HG02970 (cell line): ENCODE results near the gene IGHMBP2.

ENCODE experiments used
- ATAC-seq: cut with Tn5 transposase; IDR thresholded peaks from one replicate; pipeline ENCODE4 v1.9.1; 2021; ENCODE audit warnings: mild to moderate bottlenecking, moderate library complexity, moderate number of reproducible peaks; ENCODE audit not compliant: unreplicated experiment, low FRiP score

Gene IGHMBP2

DNA sequence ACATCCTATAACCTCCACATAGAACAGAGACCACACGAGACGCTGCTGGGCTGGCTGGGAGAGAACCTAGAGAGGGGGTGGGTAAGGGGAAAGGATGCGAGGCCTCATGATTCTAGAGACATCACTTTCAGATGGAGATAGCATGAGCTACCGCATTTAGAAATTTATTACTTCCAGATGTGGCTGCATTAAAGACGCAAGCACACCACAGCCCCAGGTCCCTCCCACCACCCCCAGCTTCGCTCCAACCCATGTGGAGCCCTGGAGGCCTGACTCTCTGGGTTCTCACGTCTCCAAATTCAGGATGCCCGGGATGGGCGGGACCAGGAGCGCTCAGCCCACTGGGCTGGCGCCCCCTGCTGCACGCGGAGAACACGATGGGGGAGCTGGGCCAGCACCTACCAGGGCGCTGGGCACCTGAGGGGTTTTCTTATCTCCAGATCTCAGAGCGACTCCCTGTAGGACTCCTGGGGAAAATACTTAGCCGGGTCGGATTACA lies 13.7 kb upstream of the IGHMBP2 start:
- no peak for ATAC-seq

DNA sequence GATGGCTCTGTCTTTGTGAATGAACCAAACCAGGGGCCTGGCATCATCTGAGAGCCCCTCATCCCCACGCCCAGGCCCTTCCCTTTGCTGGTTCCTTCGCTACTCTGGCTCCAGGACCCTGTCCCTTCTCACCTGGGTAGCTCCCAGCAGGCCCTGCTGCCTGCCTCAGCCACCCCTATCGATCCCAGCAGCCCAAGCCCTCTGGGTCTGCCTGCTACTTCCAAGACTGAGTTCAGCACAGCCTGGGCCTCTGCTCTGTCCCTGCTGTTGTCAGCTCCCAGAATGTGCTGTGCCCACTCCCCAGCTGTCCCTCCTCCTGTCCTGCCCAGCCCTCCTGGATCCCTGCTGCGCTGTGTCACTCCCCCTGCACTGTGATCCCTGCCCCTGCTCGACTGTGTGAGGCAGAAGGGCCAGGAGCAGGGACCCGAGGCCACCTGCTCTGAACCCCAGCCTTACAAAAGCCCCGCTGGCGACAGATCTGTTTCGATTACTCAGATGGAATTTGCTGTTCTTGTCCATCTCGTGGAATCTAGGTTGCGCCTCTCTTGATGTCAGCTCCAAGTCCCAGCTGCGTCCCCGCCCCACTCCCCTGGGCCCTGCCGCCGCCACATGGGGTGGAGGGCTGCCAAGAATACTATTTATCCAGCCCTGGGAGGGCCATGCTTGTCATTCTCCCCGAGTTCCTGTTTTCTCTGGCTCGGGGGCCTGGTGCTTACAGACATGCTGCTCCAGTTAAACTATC lies 13.0 kb upstream of the IGHMBP2 start:
- ATAC-seq, result no peak

DNA sequence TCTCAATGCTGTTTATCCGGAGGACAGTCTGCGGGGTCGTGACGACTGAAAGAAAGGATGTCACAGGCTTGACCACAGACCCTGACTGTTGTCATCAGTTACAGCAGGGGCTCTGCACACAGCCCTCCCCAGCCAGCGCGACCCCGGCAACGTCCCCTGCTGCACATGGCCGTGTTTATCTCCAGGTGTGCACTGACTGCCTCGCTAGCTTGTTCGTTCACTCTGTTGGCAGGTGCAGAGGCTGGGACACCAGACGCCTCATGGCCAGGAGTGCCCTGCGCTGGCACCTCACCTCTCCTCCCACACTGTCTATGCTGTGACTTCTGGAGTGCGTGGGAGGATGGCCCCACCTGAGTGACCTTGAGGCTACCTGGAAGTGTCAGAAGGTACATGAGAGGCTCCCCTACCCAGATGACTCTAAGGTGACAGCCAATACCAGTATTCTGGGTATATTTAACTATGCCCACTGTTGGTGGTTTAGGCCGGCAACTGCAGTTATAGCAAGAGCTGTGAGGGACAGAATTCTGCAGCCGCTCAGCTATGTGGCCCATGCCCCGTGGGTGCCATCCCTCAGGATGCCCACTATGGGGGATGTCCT lies 12.2 kb upstream of the IGHMBP2 start:
- ATAC-seq, result no peak

DNA sequence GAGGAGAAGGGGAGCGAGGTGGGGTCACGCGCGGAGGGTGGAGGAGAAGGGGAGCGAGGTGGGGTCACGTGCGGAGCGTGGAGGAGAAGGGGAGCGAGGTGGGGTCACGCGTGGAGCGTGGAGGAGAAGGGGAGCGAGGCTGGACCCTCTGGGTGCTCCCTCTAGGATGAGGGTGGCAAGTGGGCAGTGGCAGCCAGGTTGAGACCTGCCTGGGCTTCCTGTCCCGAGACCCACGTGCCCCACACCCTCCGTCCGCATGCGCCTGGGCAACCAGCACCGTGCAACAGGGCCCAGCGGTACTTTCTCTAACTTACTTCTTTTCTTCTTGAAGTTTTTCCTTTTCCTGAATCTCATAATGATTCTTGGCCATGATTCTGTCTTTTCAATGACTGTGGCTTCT lies 11.1 kb upstream of the IGHMBP2 start:
- no peak for ATAC-seq

DNA sequence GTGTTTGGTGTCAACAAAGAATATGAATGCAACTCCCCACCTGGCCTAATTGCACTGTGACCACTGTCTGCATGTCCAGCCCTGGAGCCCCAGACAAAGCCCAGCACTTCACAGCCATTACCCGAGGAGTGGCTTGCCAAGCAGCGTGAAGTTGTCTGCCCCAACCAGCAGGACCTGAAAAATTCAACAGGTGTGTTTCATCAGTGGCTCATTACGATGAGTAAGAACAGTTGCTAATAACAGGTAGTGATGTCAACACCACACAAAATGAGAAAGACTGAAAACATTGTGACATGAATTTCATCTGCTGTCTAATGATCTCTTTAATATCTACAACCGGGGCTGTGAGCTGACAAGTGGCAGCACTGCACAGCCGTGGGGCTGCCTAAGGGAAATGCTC lies 10.4 kb upstream of the IGHMBP2 start:
- no peak for ATAC-seq

DNA sequence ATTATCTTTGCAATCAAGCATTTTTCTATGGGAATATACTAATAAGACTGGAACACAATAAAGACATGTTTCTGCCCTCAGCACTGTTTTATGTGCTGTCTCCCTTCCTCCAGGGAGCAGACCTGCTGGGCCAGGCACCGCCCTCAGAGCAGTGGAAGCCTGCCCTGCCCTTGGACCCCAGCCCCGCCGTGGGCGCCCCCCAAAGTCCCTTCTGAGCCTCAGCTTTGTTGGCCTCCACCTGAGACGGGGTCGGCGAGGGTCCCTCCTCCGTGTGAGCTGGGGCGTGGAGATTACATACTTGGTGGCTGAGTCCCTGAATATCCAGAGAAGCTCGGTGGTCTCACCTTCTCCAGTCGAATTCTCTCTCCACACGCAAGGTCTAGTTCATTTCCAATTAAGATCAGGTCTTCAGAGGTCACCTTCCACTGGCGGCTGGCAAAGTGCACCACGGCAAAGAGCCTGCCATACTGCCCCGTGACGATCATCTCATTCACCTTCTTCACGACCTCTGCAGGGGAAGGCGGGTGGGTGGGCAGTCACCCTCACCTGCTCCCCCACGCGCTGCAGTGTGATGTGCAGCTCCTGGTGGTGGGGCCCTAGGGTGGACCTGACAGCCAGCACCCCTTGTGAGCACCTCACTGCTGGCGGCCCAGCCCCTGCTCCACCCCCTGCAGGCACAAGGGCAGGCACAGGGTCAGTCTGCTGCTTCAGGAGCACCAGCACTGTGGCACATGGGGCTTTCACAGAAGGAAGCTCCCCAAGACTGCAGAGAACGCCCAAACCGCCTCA lies 7.3 kb upstream of the IGHMBP2 start:
- ATAC-seq, result no peak

DNA sequence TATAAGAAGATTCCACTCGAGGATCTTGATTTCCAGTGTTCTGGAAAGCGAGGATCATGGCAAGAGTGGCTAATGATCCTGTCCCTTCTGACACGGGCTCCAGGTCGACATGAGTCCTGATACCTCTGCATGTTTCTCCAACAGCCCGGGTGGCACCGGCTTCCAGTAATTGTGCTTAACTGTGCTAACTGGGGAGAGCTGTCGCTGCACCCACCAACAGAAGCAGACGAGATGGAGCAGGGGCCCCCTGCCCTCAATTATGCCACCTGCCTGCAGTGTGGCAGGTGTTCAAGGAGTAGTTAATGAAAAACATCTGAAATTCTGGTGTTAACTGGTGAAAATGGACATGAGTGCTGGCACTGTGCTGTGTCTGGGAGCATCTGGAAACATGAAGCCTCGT lies 6.2 kb upstream of the IGHMBP2 start:
- no peak for ATAC-seq

DNA sequence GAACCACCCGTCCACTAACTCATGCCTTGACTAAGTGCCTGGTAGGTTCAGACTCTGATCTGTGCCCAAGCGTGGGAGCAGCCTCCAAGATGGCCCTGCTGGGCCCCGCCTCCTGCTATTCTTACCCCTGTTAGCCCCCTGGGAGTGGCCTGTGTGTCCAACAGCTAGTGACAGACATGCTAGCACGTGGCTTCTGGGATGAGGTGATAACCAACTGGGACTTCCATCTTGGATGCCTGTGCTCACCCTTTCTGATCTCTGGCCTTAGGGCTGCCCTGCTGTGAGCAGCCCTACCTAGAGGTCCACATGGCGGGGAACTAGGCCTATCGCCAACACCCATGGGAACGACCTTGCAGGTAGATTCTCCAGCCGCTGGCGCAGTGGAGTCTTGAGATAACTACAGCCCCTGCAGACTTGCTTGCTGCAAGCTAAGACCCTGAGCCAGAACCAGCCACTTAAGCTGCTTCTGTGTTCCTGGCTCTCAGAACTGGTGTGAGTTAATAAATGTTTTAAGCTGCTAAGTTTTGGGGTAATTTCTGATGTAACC lies 2.8 kb upstream of the IGHMBP2 start:
- ATAC-seq, result no peak

DNA sequence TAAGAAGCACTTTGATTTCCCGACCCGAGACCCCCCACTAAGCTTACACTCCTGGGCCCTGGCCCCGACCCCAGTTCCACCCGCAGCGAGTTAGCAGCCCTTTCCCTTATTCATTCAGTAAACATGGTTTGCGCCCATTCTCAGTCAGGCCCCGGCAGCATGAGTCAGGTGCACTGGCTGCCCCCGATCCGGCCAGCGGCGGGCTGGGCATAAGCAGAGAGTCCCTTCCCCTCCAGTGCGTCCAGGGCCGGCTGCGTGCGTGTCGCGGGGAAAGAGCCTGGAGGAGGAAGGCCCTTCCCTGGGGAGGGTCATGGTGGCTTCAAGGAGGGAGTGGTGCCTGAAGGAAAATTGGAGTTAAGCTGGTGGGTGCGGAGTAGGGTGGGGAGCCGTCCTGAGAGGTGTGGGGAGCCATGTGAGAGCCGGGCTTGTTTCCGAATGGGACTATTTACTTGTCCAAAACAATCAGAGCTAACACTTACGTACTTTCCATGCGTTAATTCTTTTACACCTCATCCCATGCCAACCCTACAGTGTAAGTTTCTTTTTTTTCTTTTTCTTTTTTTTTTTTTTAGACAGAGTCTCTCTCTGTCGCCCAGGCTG lies 657 bp downstream of the IGHMBP2 start:
- ATAC-seq, result no peak

DNA sequence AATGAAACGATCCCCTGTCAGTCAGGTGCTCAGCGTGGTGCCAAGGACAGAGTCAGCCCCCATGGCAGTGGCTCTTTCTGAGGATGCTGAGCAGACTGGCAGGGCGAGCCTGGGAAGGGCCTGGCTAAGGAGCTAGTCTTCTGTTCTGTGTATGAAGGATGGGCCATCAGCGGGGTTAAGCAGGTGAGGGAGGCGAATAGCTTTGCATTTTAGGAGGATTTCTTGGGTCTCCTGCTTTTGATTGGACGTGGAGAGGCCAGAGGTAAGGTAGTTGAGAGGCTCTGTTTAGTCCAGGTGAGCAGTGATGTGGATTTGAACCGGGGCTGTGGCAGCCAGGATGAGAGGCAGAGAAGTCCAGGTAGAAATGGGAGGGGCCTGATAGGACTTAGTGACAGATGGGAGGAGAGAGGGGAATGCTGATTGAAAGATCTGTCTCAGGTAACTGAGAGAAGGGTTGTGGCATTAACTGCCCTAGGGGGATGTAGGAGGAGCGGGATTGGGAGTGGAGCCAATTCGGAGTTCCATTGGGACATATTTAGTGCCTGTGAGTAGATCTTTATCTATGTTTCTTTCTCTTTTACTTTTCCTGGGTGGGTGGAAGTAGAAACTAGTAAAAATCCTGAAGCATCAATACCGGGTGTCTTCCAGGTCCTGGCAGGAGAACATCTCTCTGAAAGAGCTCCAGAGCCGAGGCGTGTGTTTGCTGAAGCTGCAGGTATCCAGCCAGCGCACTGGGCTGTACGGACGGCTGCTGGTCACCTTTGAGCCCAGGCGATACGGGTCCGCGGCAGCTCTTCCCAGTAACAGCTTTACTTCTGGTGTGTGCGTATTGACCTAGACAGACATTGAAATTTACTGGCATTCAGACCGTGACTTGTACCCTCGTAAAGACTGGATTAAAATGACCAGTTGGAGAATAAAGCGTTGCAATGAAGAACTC lies 2.0 kb downstream of the IGHMBP2 start:
- ATAC-seq, result no peak

DNA sequence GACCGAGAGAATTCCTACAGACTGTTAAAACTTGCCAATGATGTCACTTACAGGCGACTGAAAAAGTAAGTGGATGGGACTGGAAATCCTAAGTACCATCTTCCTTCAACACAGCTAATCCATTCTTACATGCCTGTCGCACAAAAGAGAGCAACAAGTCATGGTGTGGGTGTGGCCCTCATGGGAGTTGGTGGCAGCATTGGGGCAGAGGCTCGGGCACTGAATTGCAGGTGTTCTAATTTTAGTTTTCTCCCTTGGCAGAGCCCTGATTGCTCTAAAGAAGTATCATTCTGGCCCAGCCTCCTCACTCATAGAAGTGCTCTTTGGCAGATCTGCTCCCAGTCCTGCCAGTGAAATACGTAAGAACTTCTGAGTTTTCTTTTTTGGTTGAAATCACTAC lies 4.6 kb downstream of the IGHMBP2 start:
- no peak for ATAC-seq

DNA sequence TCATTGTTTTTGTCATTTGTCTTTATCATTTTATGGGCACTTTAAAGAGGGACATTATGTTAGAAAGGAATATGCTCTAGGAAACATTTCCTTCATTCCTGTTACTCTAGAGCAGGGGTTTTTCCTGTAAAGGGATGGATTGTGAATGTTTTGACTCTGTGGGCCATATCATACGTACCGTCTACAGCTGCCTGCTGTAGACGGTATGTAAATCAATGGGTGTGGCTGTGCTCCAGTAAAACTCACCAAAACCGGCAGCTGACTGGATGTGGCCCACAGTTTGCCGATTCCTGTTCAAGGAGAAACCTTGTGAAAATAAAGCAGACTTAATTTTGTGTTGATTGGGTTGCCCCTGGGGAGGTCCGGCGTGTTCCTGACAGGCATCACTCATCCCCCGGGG lies 7.3 kb downstream of the IGHMBP2 start:
- ATAC-seq, result no peak

DNA sequence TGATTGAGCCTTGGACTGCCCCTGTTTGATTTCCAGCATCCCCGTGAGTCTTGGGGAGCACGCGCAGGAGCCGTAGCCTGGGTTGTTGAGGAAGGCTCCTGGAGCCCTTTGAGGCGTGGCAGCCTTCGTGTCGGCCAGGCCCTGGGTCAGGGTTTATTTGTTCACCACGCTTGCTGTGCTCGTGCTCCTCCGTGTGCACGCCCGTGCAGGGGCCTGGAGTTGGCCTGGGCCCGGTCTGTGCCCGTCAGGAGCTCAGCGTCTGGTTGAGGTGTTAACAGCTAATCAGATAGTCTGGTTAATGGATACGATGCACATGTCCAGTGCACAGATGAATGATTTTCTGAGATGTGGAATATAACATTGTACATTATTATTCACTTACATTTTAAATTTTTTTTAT lies 8.0 kb downstream of the IGHMBP2 start:
- ATAC-seq, result no peak

DNA sequence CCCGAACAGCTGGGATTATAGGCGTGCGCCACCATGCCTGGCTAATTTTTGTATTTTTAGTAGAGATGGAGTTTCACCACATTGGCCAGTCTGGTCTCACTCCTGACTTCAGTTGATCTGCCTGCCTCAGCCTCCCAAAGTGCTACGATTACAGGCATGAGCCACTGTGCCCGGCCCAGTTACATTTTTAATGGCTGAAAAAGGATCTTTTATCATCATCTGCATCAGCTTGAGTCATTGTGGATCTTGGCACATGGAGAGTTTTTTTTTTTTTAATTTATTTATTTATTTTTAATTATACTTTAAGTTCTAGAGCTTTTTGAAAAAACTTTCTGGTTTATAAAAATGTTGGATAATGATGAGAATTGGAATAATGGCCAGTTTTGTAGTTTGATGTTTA lies 8.6 kb downstream of the IGHMBP2 start:
- no peak for ATAC-seq

DNA sequence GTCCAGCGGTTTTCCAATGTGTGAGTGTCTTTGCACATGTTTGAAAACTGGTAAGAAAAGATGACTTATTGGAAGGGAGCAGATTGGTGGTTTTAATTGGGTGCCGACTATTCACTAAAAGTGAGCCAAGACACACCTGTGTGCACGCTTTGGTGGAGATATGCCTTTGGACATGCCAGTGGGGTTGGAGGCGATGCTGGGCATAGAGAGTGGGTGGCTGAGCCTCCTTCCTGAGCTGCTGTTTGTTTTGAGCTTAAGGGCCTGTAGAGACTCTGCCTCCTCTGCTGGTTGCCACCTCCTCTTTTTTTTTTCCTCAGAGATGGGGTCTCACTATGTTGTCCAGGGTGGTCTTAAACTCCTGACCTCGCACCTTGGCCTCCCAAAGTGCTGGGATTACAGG lies 9.5 kb downstream of the IGHMBP2 start:
- no peak for ATAC-seq

DNA sequence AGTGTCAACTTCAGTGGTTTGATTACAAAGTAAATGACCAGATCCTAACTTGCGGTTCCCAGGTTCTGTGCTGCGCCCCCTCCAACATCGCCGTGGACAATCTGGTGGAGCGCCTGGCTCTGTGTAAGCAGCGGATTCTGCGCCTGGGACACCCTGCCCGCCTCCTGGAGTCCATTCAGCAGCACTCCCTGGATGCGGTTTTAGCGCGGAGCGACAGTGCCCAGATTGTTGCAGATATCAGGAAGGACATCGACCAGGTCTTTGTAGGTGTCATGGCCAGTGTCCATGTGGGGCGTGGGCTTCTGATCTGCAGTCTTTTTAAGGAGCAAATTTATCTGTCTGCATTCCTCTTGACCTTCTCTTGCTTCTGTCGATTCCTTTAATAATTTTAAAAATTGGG lies 11.1 kb downstream of the IGHMBP2 start:
- ATAC-seq, result no peak

DNA sequence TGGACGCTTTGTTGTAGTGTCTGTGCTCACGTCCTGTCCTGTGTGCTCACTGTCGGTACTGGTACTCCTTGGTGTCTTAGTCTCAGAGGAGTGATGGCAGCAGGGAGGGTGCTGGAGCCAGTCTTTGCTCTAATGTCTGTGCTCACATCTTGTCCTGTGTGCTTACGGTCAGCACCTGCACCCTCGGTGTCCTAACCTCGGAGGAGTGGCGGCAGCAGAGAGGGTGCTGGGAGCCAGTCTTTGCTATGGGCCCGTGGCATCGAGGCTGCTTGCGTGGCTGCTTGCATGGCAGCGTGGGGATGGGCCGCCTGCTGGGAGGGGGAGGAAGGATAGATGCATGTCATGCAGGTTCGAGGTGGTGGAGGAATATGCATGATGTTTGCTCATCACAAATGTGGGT lies 12.7 kb downstream of the IGHMBP2 start:
- no peak for ATAC-seq

DNA sequence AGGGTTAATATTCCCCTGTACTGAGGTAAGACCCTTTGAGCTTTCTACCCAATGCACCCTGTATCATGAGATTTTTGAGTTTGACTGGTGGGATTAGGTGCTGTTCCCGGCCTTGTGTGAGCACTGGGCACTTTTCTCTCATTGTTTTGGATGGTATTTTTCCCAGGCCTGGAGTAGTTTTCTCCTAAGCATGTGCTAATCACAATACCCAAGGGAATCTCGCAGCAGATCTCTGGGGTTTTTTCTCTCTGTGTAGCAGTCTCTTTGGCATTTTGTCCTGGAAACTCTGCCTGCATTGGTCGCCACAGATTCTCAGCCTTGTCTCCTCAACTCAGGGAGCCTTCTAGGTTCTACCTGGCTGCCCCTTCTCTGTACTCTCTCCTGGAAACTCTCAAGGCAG lies 19.9 kb downstream of the IGHMBP2 start:
- ATAC-seq, result no peak

DNA sequence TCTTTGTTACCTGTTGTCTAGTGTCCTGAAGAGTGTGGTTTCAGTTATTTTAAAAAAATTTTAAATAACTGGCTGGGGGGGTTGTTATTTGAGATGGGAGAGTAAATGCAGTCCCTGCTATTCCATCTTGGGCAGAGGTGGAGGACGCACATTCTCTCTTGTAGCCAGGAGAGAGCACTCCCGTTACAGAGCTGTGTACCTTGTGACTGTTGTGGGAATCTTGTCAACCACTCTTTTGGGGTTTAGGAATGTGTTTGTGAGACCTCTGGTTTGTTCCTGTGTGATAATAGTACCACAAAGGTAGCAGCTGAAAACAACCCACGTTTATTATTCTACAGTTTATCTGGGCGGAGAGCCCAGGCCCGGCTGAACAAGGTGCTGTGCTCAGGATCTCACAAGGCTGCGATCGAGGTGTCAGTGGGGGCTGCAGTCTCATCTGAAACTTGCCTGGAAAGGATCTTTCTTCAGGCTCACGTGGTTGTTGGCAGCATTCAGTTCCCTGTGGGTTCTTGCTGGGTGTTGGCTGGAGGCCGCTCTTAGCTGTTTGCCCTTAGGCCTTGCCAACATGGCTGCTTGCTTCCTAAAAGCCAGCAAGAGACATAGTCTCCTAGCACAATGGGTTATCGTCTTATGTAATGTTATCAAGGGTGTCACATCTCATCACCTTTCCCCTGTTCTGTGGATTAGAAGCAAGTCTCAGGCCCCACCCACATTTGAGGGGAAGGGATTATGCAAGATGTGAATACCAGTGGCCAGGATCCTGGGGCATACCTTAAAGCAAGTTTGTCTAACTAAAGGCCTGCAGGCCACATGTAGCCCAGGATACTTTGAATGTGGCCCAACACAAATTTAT lies 20.6 kb downstream of the IGHMBP2 start:
- no peak for ATAC-seq
